Progenitor cell of endocrine pancreas (in vitro differentiated cells): ENCODE results near the gene STARD3. TPM values are rescaled to one million over a fixed set of nuclear protein-coding genes. Genes with fewer than 3 reads are reported as not detected.

ENCODE experiments used
- DNase-seq: peaks from one replicate; pipeline ENCODE4 v3.0.0; 2021; ENCODE audit warnings: low spot score; ENCODE audit not compliant: unreplicated experiment
- H3K27ac Mint-ChIP-seq: 2 replicates; pipeline ENCODE4 v1.8.0; 2021; ENCODE audit warnings: mild to moderate bottlenecking, moderate library complexity, mixed read lengths
- H3K27me3 Mint-ChIP-seq: 2 replicates; pipeline ENCODE4 v1.8.0; 2021; ENCODE audit warnings: mixed read lengths
- H3K36me3 Mint-ChIP-seq: 2 replicates; pipeline ENCODE4 v1.8.0; 2022; ENCODE audit warnings: mixed read lengths; ENCODE audit not compliant: insufficient read depth
- H3K4me1 Mint-ChIP-seq: 2 replicates; pipeline ENCODE4 v1.8.0; 2021; ENCODE audit warnings: low read depth, mixed read lengths
- H3K4me3 Mint-ChIP-seq: 2 replicates; pipeline ENCODE4 v1.8.0; 2021; ENCODE audit warnings: low read depth, mild to moderate bottlenecking, moderate library complexity, mixed read lengths
- H3K9me3 Mint-ChIP-seq: 2 replicates; pipeline ENCODE4 v1.8.0; 2021; ENCODE audit warnings: low read depth, mixed read lengths
- CTCF ChIP-seq: fragments of 200-600 bp; sonication (generic); IDR thresholded peaks from one replicate; pipeline ENCODE4 v1.5.0; 2021; ENCODE audit warnings: antibody characterized with exemption, mild to moderate bottlenecking; ENCODE audit not compliant: unreplicated experiment
- total RNA-seq: library from RNA; stranded (reverse); gene quantifications from 2 replicates; pipeline ENCODE4 v1.2.1, GENCODE V29; 2021

Gene STARD3
- total RNA-seq, 1 donor from 2014 or later: 57.0 TPM

GRCh38 chr17:39629494-39629880 is 7.5 kb upstream of the STARD3 start:
- Mint-ChIP-seq H3K27me3 (peaks cover 61% of the 10 kb centered on the region), H3K4me3 (no peak overlapping the region), H3K27ac (no peak overlapping the region), H3K9me3 (no peaks in the 10 kb centered on the region), H3K36me3 (no peaks in the 10 kb centered on the region), H3K4me1 (peaks cover 13% of the 10 kb centered on the region)
- no peak for TF ChIP-seq CTCF
- no peak for DNase-seq

GRCh38 chr17:39629898-39630297 is 7.0 kb upstream of the STARD3 start:
- Mint-ChIP-seq H3K27ac (no peak overlapping the region), H3K36me3 (no peaks in the 10 kb centered on the region), H3K4me1 (peaks cover 13% of the 10 kb centered on the region), H3K27me3 (peaks cover 57% of the 10 kb centered on the region), H3K9me3 (no peaks in the 10 kb centered on the region), H3K4me3 (no peak overlapping the region)
- TF ChIP-seq CTCF: no peak
- no peak for DNase-seq

GRCh38 chr17:39631403-39631802 is 5.5 kb upstream of the STARD3 start:
- DNase-seq: no peak
- H3K4me1 Mint-ChIP-seq: peaks cover 9% of the 10 kb centered on the region

GRCh38 chr17:39632153-39632941 is 4.6 kb upstream of the STARD3 start:
- peaks cover 36% of the 10 kb centered on the region for H3K27me3 Mint-ChIP-seq
- TF ChIP-seq CTCF: no peak
- no peak overlapping the region for H3K27ac Mint-ChIP-seq
- DNase-seq: no peak
- H3K36me3 Mint-ChIP-seq: no peaks in the 10 kb centered on the region
- no peaks in the 10 kb centered on the region for H3K9me3 Mint-ChIP-seq
- no peak overlapping the region for H3K4me3 Mint-ChIP-seq
- H3K4me1 Mint-ChIP-seq: peaks cover 12% of the 10 kb centered on the region

More at GRCh38 chr17:39631403-39631802, 5.5 kb upstream of the STARD3 start:
- H3K27ac Mint-ChIP-seq: no peak overlapping the region
- no peaks in the 10 kb centered on the region for H3K36me3 Mint-ChIP-seq
- H3K4me3 Mint-ChIP-seq: no peak overlapping the region
- H3K9me3 Mint-ChIP-seq: no peaks in the 10 kb centered on the region
- peaks cover 42% of the 10 kb centered on the region for H3K27me3 Mint-ChIP-seq
- no peak for TF ChIP-seq CTCF

GRCh38 chr17:39633570-39634183 is 3.3 kb upstream of the STARD3 start:
- peaks cover 20% of the 10 kb centered on the region for H3K4me1 Mint-ChIP-seq

More at GRCh38 chr17:39633570-39634183, 3.3 kb upstream of the STARD3 start:
- H3K4me3 Mint-ChIP-seq: no peak overlapping the region
- H3K36me3 Mint-ChIP-seq: no peaks in the 10 kb centered on the region
- no peaks in the 10 kb centered on the region for H3K9me3 Mint-ChIP-seq
- TF ChIP-seq CTCF: no peak
- peaks cover 27% of the 10 kb centered on the region for H3K27me3 Mint-ChIP-seq
- DNase-seq: no peak
- no peak overlapping the region for H3K27ac Mint-ChIP-seq
